ENCODE results near the gene GJA1. TPM values are rescaled to one million over a fixed set of nuclear protein-coding genes. Genes with fewer than 3 reads are reported as not detected.

Gene GJA1
- total and polyA plus RNA-seq, 2 of the 13 experiments (the other 11 are each of a cell fraction or from before 2014, with no cell fraction given): not detected

GRCh38 chr6:121430514-121431460 lies 4.7 kb upstream of the GJA1 start:
- Histone ChIP-seq H3K36me3 (replicated peaks in 1 of 2; ENCODE audit: control insufficient read depth in 1 of 2, insufficient read depth in 2 of 2, low read length in 2 of 2) (no peaks in the 10 kb centered on the region), H3K27me3 (ENCODE audit: control insufficient read depth in 1 of 2, insufficient read depth in 2 of 2, low read length in 2 of 2) (no peaks in the 10 kb centered on the region; a peak in 1 of 5 replicates), H3K79me2 (ENCODE audit: insufficient read depth, low read length) (no peaks in the 10 kb centered on the region), H3K4me1 (ENCODE audit: insufficient read depth, low read length) (peaks cover 13% of the 10 kb centered on the region), H3K9me3 (ENCODE audit: low read length) (no peaks in the 10 kb centered on the region), H3K27ac (ENCODE audit: extremely low read length, insufficient read depth, low read length) (no peak overlapping the region), H3K4me3 (replicated peaks in 1 of 3; ENCODE audit: insufficient read depth in 1 of 3, low read depth in 2 of 3, low read length in 3 of 3) (no peak overlapping the region), H3K9ac (ENCODE audit: insufficient read depth, low read depth, low read length) (no peak overlapping the region), H2AFZ (ENCODE audit: low read length) (no peak overlapping the region), H4K20me1 (ENCODE audit: insufficient read depth, low read length) (no peaks in the 10 kb centered on the region), H3K4me2 (ENCODE audit: low read depth, low read length) (peak overlapping the region; percentile 40)
- CTCF ChIA-PET (ENCODE audit: low intra/inter-chr PET ratio, low total read pairs): interaction anchor here (0.7 to 1.6 kb wide), 5 partner anchors 418 to 1100 kb away, joined by 3 to 16 read pairs (median 3); no protein-coding TSS in a partner anchor
- in situ Hi-C loops (cut with HindIII; ENCODE audit: extremely low pct_ligation_motif_present, low pct_unique_long_range_greater_than_20kb) (loop anchor here (5.0 to 10.0 kb wide), 2 partner anchors 414 to 602 kb away; no protein-coding TSS in a partner anchor), intact Hi-C loops (cut with micrococcal nuclease; ENCODE audit: unreplicated experiment) (loop anchor here (1.0 to 5.0 kb wide), 5 partner anchors 419 to 942 kb away; no protein-coding TSS in a partner anchor)
- DNase-seq (ENCODE audit: low spot score): peak; percentile 62
- FAIRE-seq: peak; percentile 87
- ATAC-seq: peak; percentile 88
- POLR2A ChIA-PET: no interaction called here
- no TSS peak for BruUV-seq (replicated peaks)
- 17% methylated on average over 10 of the region's 10 CpGs for WGBS (ENCODE audit: low lambda C conversion rate)
- TF ChIP-seq SOX13 (IDR thresholded peaks at IDR 0.05) (no peak), SOX13 (CRISPR knock-in tag; conservative IDR thresholded peaks at IDR 0.05 in 1 of 2, IDR thresholded peaks at IDR 0.05 in 1 of 2) (peak in 1 of 2 experiments; percentile 40; a peak in 1 of 4 replicates), HMGXB4 (CRISPR knock-in tag; IDR thresholded peaks at IDR 0.05; ENCODE audit: borderline replicate concordance in 1 of 2, low read depth in 1 of 2) (0 out of 4 replicates have a peak, but pooled peaks of 1 of the 2 experiments have one; percentile 20), ZNF550 (CRISPR knock-in tag; IDR thresholded peaks at IDR 0.05; ENCODE audit: borderline replicate concordance) (no peak), HNF1A (IDR thresholded peaks at IDR 0.05; ENCODE audit: low read depth) (peak; percentile 87), HNF1A (CRISPR knock-in tag; IDR thresholded peaks at IDR 0.05; ENCODE audit: borderline replicate concordance) (peak; percentile 80; the same call in 1 of the 2 replicates), PAXIP1 (CRISPR knock-in tag; conservative IDR thresholded peaks at IDR 0.05) (peak; percentile 39; the same call in 1 of the 2 replicates), ZNF501 (CRISPR knock-in tag; IDR thresholded peaks at IDR 0.05) (no peak), MIXL1 (CRISPR knock-in tag; IDR thresholded peaks at IDR 0.05) (peak; percentile 76; the same call in 1 of the 2 replicates)
